SW480 (cell line): ENCODE data around the gene HNRNPK.

Source experiments
- DNase-seq: peaks from one replicate; pipeline ENCODE4 v3.0.0-alpha.2; 2016; ENCODE audit warnings: low spot score

The HNRNPK gene

GRCh38 chr9:83932851-83933250 is 47.2 kb downstream of the HNRNPK start:
- DNase-seq = no peak

- DNase-seq = no peak
These were observed 48.0 kb downstream of the HNRNPK start for GRCh38 chr9:83932011-83932410.

GRCh38 chr9:83930881-83931280 is 49.1 kb downstream of the HNRNPK start:
- DNase-seq = no peak

GRCh38 chr9:83927591-83927990 is 52.4 kb downstream of the HNRNPK start:
- no peak for DNase-seq

- peak; percentile 95 for DNase-seq
These were observed 58.9 kb downstream of the HNRNPK start, which contains the start of gene KIF27 for GRCh38 chr9:83920927-83921707. TSS of gene KIF27 (minus strand) at chr9:83921432. CDS start at chr9:83915591, 5,841 bp downstream.

GRCh38 chr9:83920469-83920926 is 59.5 kb downstream of the HNRNPK start:
- DNase-seq = no peak

- no peak for DNase-seq
These were observed 60.9 kb downstream of the HNRNPK start for GRCh38 chr9:83919111-83919510.
